Measurements from ENCODE around the gene DRD4.
"Not testable (repeated sequence)": the region's sequence is repeated elsewhere in the genome, so short reads cannot be mapped to it uniquely, and the experiment has no call there.

Gene DRD4

DNA sequence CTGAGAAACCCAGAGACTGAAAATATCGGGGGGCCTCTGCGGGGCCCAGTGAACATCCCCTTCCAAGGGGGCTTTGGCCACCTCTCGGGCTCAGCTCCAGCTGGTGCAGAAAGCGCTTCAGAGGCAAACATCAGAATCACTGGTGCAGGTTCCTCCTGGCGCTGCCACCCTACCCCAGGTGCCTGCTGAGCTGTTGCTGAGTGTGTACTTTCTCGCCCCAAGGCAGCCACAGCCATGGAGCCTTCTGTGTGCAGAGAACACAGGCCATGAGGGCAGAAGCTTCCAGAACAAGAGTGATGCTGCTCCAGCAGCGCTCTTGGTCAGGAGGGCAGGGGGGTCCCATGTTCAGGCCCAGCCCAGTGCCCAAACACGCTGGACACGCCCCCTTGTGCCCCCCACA is 6.3 kb downstream of the DRD4 start:
- no peak for DNase-seq

DNA sequence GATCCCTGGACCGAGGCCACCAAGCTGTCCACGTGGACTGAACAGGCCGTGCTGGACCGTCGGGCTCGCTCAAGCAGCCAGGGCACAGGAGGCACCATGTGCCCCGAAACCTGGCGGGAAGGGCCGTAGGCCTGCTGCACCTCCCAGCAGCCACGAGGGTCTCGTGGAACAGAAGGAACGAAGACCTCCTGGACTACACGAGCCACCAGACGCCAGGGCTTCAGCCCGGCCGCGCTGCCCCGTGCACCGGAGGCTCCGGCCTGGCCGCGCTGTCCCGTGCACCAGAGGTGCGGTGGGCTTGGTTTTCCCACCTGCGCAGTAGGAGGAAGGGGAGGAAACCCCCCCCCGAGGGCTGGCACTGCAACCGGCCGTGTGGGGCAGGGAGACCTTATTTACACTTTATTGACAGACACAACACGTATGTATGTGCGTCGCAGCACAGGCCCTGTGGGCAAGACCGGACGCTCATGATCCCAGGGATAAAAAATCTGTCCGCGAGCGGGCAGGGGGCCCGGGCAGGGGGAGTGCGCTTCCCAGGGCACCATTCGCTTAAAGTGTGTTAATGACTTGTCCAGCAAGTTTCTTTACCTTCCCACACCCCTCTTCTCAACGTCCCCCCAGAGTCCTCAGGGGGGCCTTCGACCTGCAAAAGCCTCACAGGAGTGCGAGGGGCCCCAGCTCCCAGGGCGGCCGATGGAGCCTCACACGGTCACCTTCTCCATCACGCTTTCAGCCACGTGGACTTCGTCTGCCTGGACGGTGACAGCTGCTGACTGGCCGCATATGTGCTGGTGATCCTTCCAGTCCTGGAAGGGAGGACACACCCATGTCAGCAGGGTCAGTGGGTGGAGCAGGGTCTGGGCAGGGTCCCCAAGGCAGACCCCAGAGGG is 7.0 kb downstream of the DRD4 start:
- DNase-seq = no peak

DNA sequence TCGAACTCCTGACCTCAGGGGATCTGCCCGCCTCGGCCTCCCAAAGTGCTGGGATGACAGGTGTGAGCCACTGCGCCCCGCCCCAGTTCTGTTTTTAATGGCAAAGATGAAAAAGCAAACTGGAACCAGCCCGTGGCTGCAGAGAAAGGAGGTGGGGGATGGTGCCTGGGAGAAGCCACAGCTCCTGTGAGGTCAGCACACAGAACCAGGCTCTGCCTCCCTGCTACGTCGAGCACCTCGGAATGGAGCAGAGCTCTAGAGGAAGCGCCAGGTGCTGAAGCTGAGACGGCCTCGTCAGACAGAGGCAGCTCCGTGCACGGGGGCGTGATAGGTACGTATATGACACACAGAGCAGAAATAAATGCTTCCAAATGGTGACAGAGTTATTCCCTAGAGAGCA is 8.5 kb downstream of the DRD4 start:
- no peak for DNase-seq

DNA sequence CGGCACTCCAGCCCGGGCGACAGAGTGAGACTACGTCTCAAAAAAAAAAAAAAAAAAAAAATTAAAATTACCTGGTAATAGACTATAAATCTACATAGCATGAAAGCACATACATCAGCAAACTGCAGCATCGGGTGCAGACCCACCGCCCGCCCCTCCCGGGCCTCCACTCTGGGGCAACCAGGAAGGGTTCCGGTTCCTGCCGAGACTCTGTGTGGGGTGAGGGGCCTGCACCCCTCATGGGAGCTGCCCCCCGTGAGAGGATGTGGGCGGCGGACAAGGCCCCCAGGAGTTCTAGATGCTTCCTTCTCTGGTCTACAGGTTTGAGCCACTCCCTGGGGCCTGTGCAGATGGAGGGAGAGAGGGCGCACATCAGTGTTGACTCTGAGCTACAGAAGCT is 9.1 kb downstream of the DRD4 start:
- no peak for DNase-seq

DNA sequence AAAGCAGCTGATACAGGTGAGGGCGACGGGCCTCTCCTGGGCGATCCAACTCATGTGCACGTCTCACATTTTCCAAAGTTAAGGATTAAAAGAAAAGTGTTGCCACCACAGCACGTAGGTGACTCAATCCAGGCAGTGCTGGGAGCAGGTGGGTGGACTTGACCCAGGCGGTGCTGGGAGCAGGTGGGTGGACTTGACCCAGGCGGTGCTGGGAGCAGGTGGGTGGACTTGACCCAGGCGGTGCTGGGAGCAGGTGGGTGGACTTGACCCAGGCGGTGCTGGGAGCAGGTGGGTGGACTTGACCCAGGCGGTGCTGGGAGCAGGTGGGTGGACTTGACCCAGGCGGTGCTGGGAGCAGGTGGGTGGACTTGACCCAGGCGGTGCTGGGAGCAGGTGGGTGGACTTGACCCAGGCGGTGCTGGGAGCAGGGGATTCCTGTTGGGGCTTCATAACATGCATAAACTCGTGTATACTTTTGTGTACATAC is 10.6 kb downstream of the DRD4 start:
- not testable (repeated sequence) for DNase-seq

DNA sequence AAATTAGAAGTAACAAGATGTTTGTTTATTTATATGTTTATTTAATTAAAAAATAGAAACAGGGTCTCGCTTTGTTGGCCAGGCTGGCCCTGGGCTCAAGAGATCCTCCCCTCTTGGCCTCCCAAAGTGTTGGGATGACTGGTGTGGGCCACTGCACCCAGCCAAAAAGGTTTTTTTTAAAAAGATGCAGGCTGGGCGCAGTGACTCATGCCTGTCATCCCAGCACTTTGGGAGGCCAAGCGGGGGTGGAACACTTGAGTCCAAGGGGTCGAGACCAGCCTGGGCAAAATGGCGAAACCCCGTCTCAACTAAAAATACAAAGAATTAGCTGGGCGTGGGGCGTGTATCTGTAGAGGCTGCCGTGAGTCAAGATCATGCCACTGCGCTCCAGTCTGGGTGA is 13.4 kb downstream of the DRD4 start:
- DNase-seq = no peak

DNA sequence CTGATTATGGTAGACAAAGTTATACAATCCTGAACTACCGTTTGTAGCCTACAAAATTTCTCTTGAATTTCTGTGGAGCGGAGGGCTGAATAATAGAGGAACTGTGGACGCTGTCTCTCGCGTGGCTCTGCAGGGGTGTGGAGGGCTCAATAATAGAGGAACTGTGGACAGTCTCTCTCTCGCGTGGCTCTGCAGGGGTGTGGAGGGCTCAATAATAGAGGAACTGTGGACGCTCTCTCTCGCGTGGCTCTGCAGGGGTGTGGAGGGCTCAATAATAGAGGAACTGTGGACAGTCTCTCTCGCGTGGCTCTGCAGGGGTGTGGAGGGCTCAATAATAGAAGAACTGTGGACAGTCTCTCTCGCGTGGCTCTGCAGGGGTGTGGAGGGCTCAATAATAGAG is 16.1 kb downstream of the DRD4 start:
- not testable (repeated sequence) for DNase-seq

DNA sequence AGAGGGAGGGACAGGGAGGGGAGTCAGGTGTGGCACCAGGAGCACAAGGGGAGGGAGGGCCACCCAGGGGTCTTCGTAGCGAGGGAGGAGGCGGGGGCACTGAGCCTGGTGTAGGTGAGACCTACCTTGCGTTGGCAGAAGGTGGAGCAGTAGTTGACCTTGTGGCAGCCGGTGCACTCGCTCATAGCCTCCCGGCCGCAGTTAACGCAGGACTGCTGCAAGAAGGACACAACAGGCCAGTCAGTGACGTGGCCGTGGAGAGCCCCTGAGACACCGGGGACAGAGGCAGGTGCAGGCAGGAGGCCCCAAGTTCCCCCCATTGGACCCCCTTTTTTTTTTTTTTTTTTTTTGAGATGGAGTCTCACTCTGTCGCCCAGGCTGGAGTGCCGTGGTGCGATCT is 16.8 kb downstream of the DRD4 start:
- DNase-seq = no peak

DNA sequence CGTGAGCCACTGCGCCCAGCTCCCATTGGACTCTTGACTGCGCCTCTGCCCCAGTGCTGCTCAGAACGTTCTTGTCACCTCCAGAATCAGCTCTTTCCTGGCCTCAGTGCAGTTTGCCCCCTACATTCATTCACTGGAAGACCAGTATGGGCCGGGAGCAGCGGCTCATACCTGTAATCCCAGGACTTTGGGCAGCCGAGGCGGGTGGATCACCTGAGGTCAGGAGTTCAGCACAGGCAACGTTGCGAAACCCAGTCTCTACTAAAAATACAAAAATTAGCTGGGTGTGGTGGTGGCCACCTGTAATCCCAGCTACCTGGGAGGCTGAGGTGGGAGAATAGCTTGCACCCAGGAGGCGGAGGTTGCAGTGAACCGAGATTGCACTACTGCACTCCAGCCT is 17.4 kb downstream of the DRD4 start:
- not testable (repeated sequence) for DNase-seq

DNA sequence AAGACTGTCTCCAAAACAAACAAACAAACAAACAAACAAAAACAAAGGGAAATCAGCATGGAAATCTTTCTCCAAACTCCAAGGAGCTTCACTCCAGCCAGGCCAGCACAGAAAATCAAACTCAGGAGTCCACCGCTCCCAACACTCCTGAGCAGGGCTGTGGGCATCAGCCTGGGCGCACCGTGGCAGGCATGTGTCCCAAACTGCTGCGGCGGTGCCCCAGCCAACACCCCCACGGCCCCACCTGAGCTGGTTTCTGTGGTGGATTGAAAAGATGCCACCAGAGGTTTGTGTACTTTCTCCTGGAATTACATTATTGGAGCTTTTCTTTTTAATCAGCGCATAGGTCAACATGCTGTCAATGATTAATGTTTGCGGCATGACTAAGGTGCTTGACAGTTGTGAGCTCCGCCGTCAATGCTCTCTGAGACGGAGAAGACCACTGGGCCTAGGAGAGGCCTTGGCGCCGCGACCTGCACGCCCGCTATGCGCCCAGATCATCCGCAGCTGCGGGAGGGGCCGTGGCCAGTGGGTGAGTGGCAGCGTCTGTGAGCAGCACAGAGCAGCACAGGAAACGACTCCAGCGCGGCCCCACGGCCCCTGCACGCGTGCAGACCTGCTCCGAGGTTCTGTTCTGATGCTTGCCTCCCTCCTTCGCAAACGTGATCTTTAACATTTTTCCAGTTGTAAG is 18.1 kb downstream of the DRD4 start:
- DNase-seq = no peak

DNA sequence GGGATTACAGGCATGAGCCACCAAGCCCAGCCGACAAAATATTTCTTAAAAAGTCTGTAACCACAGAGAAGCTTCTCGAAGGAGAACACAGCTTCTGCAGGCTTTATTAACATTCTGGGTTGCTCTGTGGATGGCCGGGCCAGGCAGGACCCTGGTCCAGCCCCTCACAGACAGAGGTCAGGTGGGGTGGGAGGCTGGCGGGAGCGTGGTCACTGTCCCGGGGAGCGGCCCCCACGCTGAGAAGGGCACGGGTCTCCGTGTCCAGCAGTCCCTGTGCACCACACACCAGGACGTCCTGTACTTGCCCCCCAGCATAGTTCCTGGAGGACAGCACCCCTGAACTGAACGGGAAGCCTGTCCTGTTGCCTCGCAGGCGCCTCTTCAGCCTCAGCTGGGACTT is 19.4 kb downstream of the DRD4 start:
- DNase-seq = no peak

DNA sequence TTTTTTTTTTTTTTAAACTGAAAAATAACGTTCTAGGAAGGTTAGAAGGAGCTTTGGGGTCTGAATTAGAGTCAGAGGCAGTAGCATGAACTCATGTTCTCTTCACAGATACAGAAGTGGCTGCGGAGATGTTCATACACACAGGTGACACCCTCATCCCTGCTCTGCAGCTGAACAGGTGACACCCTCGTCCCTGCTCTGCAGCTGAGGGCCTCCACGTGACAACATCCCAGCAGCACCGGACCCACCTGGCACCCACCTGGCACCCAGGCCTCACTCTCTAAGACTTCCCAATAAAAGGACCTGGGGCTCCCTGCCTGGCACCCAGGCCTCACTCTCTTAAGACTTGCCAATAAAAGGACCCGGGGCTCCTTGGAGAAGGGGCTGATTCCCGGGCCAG is 19.8 kb downstream of the DRD4 start:
- DNase-seq = no peak

DNA sequence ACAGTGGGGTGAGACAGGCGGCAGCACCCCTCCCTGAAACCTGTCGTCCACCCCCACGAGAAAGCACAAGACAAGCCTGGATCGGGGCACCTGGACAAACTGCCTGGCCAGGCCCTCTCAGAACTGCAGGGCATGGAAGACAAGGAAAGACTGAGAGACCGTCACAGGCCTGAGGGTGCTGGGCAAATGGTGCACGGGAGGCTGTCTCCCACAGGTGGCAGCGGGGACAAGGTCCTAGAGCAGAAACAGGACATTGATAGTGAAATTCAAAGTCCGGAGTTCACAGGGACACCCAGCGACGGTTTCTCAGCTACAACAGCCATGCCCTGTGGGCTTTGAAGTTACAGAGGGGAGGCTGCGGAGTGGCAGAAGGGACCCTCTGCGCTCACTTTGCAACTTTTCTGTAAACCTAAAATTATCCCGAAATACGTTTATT is 20.6 kb downstream of the DRD4 start:
- no peak for DNase-seq

DNA sequence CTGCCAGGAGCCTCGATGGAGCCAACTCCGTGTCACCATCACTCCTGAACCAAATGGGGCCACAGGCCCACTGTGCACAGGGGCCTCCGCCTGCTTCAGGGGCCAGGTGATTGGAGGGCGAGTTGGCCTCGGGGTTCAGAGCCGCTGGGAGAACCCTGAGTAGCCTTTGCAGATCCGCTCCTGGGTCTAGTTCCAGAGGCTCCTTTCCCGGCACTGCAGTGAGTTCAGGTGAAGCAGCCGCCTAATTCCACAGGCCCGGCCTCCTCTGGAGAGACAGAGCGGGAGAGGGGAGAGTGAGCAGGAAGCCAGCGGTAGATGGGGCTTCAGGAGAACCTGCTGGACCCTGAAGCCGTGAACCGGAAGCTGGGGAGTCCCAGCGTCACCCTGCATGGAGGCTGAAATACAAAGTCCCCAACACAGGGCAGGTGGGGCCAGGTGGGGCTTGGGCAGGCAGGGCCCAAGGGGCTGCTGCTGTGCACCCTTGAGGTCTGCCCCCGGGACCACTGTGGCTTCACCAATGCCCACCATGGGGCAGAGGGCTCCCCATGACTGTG is 22.5 kb downstream of the DRD4 start:
- no peak for DNase-seq

DNA sequence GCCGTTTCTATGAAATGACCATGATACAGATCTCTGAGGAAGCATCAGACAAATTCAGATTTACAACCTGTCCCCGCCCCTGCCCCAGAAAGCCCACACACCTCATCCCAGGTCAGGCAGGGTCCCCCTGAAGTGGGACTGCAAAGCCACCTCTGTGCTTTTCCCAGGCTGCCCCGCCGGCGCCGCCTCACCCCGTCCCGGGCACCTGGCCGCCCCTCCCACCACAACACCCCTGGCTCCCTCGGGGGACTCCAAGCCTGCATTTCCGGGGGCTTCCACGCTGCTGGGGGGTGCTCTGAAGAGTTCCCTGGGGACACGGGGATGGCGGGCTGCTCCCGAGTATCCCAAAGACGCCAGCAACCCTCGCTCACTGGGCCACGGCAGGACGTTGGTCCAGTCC is 23.2 kb downstream of the DRD4 start:
- DNase-seq = no peak

DNA sequence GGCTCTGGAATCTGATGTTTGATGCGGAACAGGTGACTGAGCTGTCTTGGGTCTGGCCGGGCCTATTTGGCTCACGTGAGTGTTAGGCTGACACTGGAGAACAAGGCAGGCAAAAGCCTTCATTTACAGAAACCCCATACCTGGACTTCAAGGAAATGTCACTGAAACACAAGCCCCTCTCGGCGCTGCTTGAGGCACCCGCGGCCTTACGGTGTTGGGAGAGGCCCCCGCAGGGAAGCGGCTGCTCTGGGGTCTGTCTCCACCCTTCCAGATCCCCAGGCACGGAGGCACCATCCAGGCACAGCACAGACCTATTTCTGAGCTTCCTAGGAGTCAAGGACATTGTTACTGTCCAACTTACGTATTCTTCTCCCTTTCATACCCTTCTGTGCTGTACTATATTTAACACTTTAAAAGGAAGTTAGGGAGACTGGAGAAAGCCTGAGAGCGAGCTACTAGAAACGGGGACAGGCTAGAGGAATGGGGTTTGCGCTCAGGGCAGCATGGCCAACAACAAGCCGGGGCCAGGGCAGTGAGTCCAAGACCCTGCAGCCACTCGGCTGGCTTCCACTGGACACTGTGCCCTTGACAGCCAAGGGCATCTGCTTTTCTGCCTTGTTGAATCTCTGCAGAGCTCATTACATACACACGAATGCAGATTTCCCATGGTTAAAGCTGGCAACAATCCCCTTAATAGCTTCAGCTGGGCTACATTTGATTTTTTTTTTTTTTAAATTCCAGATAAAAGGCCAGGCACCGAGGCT is 23.8 kb downstream of the DRD4 start:
- no peak for DNase-seq

DNA sequence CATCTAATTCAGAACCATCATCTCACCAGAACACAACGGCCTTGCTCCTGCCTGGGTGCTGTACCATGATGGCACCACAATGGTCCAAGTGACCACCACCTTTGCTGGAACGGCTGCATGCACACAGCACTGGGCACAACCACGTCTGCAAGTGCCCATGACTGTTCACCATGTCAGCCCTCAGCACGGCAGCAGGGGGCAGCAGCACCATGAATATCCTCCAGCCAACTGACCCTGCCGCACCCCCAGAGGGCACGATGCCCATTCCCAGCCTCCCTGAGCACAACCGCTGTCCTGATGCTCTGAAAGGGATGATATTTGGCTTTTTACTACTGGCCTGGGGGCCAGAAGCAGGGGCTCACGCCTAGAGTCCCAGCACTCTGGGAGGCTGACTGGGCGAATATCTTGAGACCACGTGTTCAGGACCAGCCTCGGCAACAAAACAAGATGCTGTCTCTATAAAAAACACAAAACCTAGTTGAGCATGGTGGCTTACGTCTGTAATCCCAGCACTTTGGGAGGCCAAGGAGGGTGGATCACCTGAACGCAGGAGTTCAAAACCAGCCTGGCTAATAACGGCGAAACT is 25.7 kb downstream of the DRD4 start:
- no peak for DNase-seq

DNA sequence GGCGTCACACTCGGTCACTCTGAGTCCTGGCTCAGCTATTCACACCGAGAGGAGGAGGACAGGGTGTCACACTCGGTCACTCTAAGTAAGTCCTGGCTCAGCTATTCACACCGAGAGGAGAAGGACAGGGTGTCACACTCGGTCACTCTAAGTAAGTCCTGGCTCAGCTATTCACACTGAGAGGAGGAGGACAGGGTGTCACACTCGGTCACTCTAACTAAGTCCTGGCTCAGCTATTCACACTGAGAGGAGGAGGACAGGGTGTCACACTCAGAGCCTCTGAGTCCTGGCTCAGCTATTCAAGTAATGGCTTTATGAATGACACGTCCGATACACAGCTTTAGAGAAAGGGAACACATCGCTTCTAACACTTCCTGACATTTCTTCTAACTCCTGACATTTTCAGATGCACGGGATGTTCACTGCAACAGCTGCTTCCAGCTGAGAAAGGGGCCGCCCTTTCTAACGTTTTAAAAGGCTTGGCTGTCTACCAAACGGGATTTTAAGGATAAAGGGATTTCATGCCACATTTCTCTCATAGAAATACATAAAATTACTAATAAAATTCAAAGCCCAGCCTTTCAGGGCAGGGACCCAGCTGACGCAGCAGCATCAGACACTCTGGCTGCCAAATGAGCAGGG is 28.1 kb downstream of the DRD4 start:
- no peak for DNase-seq

DNA sequence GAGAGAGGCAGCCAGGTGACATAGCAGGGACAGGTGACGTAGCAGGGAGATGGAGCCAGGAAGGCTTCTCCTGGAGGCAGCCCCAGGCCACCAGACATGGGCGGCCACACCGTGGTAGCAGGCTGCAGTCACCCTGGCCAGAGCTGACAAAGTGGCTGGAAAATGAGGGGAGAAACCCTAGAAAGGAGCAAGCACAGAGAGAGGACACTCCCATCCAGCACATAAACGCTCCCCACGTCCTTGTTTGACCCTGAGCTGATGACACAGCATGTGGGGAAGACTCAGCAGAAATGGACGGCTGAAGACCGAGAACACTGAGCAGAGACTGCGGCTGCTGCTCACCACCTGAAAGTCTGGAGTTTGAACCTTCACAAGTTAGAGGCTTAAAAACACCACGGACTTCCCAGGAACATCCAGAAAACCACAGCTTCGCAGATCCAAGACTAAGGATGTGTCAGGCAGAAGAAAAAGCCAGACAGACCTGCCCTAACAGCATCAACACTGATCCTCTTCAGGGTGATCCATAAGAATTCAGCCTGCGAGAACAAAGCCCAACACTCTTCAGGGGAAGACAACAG is 28.7 kb downstream of the DRD4 start:
- DNase-seq = no peak

DNA sequence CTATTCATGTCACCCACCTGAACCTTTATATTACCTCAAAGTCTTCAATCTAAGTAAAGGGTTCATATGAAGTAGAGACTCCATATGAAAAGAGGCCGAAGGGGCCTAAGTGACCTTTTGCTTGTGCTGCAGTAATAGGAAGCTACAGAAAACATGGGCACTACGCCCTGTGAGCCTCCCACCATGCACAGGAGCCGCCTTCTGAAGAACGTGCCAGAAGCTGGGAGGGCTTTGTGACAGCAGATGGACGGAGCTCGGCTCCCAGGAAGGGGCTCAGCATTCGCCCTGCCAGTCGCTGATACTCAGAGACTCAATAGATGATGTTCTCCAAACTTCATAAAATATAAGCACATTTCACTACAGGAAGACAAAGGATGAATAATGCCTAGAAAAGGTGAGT is 36.8 kb downstream of the DRD4 start:
- no peak for DNase-seq

DNA sequence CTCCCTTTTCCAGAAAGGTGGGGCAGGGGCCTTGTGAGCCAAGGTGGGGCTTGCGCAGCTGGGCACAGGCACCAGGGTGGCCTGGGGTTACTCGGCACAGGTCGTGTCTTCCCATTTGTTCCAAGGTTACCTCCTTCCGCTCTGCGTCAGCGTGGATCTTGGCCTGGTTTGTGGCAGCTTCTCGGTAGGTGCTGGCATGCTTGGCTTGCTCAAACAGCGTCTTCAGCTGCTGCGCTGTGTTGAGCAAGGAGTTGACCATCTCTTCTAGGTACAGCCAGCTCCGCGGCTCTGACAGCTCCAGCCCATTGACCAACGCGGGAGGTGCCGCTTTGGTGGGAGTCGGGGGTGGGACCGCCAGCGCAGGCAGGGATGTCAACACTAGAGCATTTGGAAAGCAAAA is 37.3 kb downstream of the DRD4 start:
- no peak for DNase-seq
